DMS 273 treated with DMSO at 0.1 percent for 48 hours (cell line): Measurements from ENCODE around the gene CHEK2.
"Not testable (repeated sequence)": the region's sequence is repeated elsewhere in the genome, so short reads cannot be mapped to it uniquely, and the experiment has no call there.

Experiments
- DNase-seq: peaks from one replicate; lab custom pipeline; 2025; lab: John Stamatoyannopoulos, UW

Gene CHEK2

DNA sequence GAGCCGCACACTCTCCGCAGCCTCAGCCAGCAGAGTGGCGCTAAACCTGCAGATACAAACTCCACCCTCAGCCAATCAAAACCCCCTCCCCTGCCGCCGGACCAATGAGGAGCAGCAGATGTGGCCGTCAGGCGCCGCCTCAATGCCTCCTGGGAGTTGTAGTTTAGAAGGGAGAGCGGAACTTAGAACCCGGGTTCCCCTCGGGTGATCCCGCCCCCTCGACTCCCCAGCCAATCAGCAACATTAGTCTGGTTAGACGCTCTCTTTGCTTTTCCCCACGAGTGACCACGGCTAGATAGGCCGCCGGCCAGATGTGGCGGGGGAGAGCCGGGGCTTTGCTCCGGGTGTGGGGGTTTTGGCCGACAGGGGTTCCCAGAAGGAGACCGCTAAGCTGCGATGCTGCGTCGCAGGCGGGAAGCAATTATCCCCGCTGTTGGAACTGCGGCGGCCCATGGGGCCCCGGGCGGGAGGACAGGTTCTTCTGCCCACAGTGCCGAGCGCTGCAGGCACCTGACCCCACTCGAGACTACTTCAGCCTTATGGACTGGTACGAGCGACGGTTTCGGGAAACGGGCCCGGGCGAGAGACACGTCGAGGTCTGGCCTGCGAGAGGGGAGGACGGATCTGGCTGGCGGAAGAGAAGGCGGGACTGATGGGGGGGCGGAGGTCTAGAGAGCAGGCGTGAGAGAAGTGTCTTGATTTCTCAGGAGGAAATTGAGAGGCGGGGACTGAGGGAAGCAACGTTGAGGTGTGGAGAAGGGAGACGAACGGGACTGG lies at the start of gene CHEK2, which contains the start of gene HSCB:
TSS of gene CHEK2 (minus strand) at position 36 of the 777 bp plus-strand sequence. CDS start 7,099 bp downstream, outside the sequence.
TSS of gene HSCB (plus strand) at position 255 of the 777 bp plus-strand sequence. CDS start at position 312, 57 bp downstream.
- peak; percentile 97 for DNase-seq

DNA sequence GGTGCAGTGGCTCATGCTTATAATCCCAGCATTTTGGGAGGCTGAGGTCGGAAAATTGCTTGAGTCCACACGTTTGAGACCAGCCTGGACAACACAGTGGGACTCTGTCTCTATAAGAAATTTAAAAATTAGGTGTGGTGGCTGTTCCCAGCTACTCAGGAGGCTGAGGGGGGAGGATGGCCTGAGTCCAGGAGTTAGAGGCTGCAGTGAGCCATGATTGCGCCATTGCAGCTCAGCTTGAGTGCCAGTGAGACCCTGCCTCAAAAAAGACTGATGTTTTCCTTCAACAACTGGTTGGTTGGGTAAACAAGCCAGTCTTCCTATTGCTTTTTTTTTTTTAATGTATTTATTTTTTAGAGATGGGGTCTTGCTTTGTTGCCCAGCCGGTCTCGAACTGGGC lies 49.5 kb upstream of the CHEK2 start:
- DNase-seq, result no peak

GRCh38 chr22:28788601-28789000 lies 47.0 kb upstream of the CHEK2 start:
- no peak for DNase-seq

DNA sequence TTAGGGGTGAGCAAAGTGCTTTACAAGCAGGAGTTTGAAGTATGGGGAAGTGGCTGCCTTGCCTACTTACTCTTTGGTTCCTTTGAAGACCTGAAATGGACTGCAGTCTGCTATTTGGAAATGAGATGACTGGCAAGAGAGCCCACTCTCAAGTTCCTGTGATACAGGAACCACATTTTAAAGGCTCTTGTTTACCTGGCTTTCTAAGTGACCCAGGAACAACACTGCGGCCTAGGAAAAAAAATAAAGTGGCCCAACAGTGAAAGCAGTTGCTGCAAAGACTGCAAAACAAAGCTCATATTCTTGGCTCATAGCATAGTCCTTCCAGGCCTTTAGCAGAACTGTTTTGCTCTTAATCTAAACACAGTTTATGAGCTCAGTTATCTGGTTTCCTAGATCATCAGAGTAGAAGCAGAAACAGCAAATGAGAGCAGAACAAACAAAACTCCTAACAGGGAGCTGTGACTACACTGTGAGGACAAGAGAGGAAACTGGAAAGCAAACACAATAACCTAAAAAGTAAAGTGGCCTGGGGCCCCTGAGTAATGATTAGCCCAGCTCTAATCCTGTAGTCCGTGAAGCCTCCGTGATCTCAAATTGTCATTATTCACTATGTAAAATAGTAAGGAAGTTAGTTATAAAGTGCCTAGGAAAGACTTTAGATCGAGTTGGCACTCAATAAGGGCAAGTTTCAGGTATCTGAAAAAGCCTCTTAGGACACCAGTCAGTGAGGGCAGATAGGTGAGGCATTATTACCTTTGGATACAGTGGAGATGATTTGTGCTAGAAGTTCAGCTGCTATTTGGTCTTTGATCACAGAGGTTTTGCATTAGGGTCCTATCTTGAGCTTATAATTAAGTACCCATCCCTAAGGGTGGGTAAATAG lies 42.4 kb upstream of the CHEK2 start:
- no peak for DNase-seq

DNA sequence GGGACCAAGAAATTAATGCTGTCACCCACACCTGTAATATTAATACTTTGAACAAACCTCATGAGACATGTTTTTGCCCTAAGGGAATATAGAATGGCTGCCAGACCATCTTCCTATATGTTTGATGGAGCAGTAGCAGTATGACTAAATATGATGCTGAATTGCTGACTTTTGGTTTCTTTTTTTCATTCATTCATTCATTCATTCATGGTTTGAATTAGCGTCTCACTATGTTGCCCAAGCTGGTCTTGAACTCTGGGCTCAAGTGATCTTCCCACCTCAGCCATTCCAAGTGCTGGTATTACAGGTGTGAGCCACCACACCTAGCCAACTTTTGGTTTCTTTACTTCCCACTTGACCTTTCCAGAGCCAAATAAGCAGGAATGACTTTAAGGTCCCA lies 38.7 kb upstream of the CHEK2 start:
- DNase-seq, result no peak

DNA sequence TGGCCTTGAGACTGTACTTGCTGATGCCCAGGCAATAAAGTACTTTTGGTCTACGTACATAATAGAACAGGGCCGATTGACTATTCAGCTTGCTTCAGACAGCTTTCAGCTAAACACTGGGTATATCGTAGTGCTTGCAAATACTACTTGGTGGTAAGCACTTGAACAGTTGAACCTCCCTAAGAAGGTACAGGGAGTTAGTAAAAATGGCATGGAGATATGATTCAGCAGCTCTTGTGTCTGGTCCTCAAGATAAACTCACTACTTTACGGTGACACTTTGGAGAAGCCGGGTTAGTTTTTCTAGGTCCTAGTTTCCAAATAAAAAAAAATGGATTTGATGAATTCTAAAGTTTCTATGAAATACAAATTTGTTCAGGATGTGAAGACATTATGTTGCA lies 38.2 kb upstream of the CHEK2 start:
- no peak for DNase-seq

DNA sequence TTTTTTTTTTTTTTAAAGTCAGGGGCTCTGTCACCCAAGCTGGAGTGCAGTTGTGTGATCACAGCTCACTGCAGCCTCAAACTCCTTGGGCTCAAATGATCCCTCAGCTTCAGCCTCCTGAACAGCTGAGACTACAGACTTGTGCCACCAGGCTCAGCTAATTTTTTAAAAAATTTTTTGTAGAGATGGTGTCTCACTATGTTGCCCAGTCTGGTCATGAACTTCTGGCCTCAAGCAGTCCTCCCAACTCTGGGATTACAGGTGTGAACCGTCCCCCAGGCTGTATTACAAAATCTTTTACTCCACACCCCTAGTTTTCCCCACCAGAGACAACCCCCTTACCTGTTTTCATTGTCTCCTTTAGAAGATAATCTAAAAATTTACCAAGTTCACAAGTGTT lies 32.8 kb upstream of the CHEK2 start:
- DNase-seq, result no peak

- DNase-seq, result no peak
Measured at GRCh38 chr22:28773461-28773867, 31.8 kb upstream of the CHEK2 start.

DNA sequence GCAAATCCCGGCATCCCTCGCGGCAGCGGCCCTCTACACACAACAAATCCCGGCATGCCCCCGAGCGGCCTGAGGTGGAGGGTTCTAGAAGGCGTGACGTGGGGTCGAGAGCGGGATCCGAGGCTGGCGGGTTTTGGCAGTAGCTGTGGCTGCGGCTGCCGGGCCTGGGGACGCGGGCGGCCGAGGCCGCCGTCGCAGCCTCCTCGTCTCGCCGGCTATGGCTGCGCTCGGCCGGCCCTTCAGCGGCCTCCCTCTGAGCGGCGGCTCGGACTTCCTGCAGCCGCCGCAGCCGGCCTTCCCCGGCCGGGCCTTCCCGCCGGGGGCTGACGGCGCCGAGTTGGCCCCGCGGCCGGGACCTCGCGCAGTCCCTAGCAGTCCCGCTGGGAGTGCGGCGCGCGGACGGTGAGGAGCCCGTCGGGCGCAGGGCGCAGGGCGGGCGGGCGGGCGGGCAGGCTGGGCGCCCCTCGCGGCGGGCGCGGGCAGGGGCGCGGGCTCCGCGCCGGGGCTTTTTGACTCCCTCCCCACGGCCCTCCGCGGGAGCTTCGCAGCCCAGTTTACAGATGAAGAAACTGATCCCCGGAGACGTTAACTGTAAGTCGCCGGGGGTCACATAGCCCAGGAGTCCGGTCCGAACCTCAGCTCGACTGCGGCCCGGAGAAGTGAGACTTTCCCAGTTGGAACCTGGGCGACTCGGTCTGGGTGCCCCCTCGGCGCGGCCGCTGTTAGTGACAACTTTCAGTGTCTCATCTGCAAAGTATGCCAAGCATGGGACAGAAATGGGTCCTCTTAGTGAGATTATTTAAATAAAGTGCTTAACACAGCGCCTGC lies 31.2 kb upstream of the CHEK2 start, which contains the start of gene CCDC117:
TSS of gene CCDC117 (plus strand) at position 63 of the 828 bp plus-strand sequence. CDS start at position 218, 155 bp downstream.
- DNase-seq, result peak; percentile 65

- DNase-seq, result peak; percentile 34
Measured at GRCh38 chr22:28771195-28771791, 29.7 kb upstream of the CHEK2 start.

- DNase-seq, result no peak
Measured at GRCh38 chr22:28769394-28770085, 27.9 kb upstream of the CHEK2 start.

DNA sequence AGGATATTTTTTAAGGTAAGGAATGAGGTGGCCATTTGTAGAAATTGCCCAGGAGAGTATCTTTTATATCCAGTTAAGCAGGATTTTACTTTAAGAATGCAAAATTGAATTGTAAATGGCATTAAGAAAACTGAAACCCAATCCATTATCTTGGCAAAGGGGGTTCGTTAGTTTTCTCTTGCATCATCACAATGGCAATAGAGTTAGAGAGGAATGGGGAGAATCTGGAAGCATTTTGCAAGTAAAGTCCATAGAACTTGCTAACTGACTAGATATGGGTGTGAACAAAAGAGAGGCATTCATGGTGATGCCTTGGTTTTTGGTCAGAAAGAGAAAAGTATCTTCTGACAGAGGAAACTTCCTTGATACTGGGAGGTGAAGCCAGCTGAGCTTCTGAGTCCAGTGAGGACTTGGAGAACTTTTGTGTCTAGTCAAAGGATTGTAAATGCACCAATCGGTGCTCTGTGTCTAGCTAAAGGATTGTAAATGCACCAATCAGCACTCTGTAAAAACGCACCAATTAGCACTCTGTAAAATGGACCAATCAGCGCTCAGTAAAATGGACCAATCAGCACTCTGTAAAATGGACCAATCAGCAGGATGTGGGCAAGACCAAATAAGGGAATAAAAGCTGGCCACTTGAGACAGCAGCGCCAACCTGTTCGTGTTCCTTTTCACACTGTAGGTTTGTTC lies 27.2 kb upstream of the CHEK2 start:
- no peak for DNase-seq

DNA sequence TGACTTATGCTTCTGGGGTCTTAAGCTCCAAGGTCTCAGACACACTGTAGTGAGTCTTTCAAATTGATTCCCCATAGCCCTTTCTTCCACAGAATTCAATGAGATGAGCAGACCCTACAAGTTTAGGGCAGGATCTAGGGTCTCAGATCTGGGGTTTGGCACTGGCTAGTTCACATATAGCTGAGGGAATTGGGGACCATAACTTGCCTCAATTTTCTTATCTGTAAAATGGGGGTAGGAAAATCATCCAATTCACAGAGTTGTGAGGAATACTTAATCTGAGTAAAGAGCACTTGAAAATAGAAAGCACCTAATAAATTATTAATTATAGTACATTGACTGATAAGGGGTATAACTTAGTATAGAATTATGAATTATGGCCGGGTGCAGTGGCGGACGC lies 25.0 kb upstream of the CHEK2 start:
- DNase-seq, result no peak

- DNase-seq, result not testable (repeated sequence)
Measured at GRCh38 chr22:28762000-28762399, 20.4 kb upstream of the CHEK2 start.

GRCh38 chr22:28761449-28761755 lies 19.8 kb upstream of the CHEK2 start:
- no peak for DNase-seq

DNA sequence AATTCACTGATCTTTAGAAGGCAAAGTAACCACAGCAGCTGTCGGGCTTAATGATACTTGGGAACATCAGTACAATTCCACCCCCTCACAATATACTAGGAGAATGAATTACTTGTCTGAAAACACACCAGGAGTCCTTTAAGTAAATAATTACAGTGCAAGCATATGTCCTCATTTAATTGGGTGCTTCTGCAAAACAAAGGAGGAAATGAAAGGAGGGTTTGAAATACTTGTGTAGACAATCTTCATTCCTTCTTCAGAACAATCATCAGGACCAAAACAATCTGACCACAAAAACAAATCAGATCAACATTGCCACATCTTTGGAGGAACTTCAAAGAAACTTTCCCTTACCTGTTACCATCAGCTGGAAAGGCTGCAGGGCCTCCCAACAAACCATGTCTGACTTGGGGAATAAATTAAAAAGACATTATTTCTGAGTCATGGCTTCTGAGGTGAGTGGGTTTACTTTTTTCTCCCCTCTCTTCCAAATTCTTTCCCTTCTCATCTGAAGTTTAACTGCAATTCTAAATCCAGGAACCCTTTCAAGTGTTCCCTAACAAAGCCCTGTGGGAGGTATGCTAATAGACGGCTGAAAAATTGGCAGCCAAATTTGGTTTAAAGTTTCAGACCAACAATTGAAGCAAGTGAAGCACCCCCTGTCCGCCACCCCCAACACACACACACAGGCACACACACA lies 18.4 kb upstream of the CHEK2 start:
- DNase-seq, result peak; percentile 39

DNA sequence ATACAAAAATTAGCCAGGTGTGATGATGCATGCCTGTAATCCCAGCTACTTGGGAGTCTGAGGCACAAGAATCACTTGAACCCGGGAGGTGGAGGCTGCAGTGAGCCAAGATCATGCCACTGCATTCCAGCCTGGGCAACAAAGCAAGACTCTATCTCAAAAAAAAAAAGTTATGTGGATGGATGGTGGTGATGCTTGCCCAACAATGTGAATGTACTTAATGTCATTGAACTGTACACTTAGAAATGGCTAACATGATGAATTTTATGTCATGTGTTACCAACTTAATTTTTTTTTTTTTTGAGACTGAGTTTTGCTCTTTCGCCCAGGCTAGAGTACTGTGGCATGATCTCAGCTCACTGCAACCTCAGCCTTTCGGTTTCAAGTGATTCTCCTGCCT lies 12.9 kb upstream of the CHEK2 start:
- not testable (repeated sequence) for DNase-seq

- no peak for DNase-seq
Measured at GRCh38 chr22:28750471-28750881, 8.9 kb upstream of the CHEK2 start.

DNA sequence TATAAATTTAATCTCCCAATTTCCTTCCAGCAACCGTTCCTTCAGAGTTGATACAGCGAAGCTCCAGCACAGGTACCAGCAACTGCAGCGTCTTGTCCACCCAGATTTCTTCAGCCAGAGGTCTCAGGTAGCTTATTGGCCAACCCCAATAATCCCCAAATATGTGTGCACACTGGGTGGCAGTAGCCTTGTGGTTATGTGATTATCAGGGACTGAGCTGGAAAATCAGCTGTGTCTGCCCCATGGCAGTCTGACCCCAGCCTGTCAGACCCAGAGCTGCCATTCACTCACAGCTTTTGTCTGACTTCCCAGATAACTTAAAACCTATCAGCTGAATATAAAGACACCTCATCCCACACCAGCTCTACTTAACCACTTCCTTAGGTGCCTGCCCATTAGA lies 2.2 kb upstream of the CHEK2 start:
- no peak for DNase-seq

GRCh38 chr22:28742562-28742962 lies 942 bp upstream of the CHEK2 start:
- no peak for DNase-seq
